Muscle layer of colon (tissue), 2 donors: ENCODE results near the gene LCE2D.

Experiments
- H3K27ac ChIP-seq: one replicate; pipeline ENCODE4 v1.7.0; 2013; ENCODE audit warnings: low read depth, mild to moderate bottlenecking, low read length, moderate library complexity
- H3K27me3 ChIP-seq, 2 donors: one replicate each; pipeline ENCODE4 v1.7.0; 2013; ENCODE audit warnings: low read length in 2 of 2, mild to moderate bottlenecking in 2 of 2; ENCODE audit not compliant: insufficient read depth in 2 of 2, control insufficient read depth in 1 of 2
- H3K36me3 ChIP-seq: one replicate; pipeline ENCODE4 v1.7.0; 2013; ENCODE audit warnings: mild to moderate bottlenecking, low read length; ENCODE audit not compliant: insufficient read depth
- H3K4me1 ChIP-seq: one replicate; pipeline ENCODE4 v1.7.0; 2013; ENCODE audit warnings: mild to moderate bottlenecking, low read length; ENCODE audit not compliant: insufficient read depth
- H3K4me3 ChIP-seq, 2 donors: one replicate each; pipeline ENCODE4 v1.7.0; 2013; ENCODE audit warnings: low read length in 2 of 2, low read depth in 1 of 2, mild to moderate bottlenecking in 1 of 2, moderate library complexity in 1 of 2
- H3K9ac ChIP-seq: one replicate; pipeline ENCODE4 v1.7.0; 2013; ENCODE audit warnings: low read length
- H3K9me3 ChIP-seq: one replicate; pipeline ENCODE4 v1.7.0; 2013; ENCODE audit warnings: mild to moderate bottlenecking, low read length
- donor health status: abdominal sarcoma.
- donor health status: Adenocarcinoma of cecum.

LCE2D gene, protein sequence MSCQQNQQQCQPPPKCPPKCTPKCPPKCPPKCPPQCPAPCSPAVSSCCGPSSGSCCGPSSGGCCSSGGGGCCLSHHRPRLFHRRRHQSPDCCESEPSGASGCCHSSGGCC

DNA sequence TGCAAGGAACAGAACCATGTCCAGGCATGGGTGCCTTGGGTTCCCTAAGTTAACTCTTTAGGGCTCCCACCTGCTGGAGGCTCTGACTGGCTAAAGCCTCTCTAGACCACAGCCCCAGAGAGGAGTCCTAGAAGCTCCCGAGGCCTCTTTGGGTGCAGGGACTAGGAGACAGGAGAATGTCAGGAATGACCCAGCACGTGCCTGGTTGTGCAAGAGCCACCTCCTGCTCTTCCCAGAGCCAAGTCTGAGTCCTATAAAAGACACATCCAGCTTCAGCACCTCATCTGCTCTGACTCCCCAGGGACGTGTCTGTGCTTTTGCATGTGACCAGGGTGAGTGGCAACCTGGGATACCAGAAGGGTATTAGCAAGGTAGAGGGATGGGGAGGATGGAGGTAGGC, at the start of gene LCE2D:
LCE2D (plus strand) TSS at position 283 of the 400 bp plus-strand sequence. CDS start 726 bp downstream, outside the sequence.
- H3K36me3 ChIP-seq: no peaks in the 10 kb centered on the region

DNA sequence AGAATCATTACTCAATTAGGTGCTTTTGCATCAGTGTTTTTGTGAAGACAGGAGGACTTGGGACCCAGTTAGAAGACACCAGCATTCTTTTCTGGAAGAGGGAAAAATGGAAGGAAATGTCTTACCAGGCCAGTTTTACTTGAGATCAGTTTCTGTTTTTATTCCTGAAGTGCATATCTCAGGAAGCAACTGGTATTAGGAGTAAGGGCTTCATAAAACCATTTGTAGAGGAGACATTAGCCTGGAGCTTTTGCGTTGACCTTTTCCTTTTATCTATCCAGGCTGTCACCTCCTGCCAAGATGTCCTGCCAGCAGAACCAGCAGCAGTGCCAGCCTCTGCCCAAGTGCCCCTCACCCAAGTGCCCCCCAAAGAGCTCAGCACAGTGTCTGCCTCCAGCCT, 49.7 kb upstream of the LCE2D start, which contains the start of gene LCE3B:
LCE3B (plus strand) TSS at position 301 of the 400 bp plus-strand sequence; CDS start at position 301, 0 bp downstream.
- H3K27ac ChIP-seq: no peak within 1 kb of the TSS

More for the DNA sequence above, at the start of gene LCE2D:
- H3K9ac ChIP-seq: no peak within 1 kb of the TSS
- no peaks in the 10 kb centered on the region for H3K27me3 ChIP-seq
- no peak within 1 kb of the TSS for H3K27ac ChIP-seq
- H3K4me3 ChIP-seq: no peak within 1 kb of the TSS
- no peaks in the 10 kb centered on the region for H3K4me1 ChIP-seq
- no peaks in the 10 kb centered on the region for H3K9me3 ChIP-seq

DNA sequence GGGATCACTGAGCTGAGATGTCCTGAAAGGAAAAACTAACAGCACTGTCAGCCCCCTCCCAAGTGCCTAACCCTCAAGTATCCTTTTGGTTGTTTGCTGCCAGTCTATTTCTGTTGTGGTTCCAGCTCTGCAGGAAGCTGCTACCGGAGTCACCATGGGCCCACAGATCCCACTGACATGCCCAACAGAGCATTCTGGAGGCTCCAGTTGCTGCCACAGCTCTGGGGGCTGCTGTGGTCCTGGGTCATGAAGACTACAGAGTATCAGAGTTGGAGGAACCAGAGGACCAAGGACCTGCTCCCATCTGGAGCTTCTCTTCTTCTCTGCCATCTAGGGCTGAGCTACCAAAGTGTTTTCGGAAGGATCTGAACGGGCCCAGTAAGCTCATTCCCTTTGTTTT, 41.2 kb upstream of the LCE2D start:
- Histone ChIP-seq H3K4me3 (no peak overlapping the region), H3K27me3 (no peaks in the 10 kb centered on the region), H3K9me3 (no peaks in the 10 kb centered on the region), H3K9ac (no peak overlapping the region), H3K36me3 (no peaks in the 10 kb centered on the region), H3K4me1 (no peaks in the 10 kb centered on the region), H3K27ac (no peak overlapping the region)

More for the DNA sequence above, 49.7 kb upstream of the LCE2D start, which contains the start of gene LCE3B:
- Histone ChIP-seq H3K9ac (no peak within 1 kb of the TSS), H3K9me3 (no peaks in the 10 kb centered on the region), H3K4me3 (no peak within 1 kb of the TSS), H3K27me3 (no peaks in the 10 kb centered on the region), H3K36me3 (no peaks in the 10 kb centered on the region), H3K4me1 (no peaks in the 10 kb centered on the region)

DNA sequence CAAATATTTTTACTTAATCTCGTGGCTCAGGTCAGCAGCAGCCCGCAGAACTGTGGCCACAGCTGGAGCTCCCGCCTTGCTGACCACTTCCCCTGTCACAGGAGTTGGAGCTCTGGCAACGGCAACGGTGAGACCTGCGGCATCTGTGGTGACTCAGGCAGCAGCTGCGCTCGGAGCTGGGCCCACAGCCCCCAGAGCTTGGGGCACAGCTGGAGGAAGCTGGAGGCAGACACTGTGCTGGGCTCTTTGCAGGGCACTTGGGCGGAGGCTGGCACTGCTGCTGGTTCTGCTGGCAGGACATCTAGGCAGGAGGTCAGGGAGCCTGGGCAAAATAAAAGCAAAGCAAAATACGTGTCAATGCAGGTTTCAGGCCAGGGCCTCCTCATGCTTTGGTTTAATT, 40.4 kb upstream of the LCE2D start, which contains the start of gene LCE3A:
LCE3A (minus strand) TSS at position 301 of the 400 bp plus-strand sequence; CDS start at position 301, 0 bp downstream.
- no peaks in the 10 kb centered on the region for H3K27me3 ChIP-seq
- no peak within 1 kb of the TSS for H3K27ac ChIP-seq
- H3K9ac ChIP-seq: no peak within 1 kb of the TSS
- no peaks in the 10 kb centered on the region for H3K4me1 ChIP-seq
- H3K9me3 ChIP-seq: no peaks in the 10 kb centered on the region
- no peak within 1 kb of the TSS for H3K4me3 ChIP-seq
- H3K36me3 ChIP-seq: no peaks in the 10 kb centered on the region

DNA sequence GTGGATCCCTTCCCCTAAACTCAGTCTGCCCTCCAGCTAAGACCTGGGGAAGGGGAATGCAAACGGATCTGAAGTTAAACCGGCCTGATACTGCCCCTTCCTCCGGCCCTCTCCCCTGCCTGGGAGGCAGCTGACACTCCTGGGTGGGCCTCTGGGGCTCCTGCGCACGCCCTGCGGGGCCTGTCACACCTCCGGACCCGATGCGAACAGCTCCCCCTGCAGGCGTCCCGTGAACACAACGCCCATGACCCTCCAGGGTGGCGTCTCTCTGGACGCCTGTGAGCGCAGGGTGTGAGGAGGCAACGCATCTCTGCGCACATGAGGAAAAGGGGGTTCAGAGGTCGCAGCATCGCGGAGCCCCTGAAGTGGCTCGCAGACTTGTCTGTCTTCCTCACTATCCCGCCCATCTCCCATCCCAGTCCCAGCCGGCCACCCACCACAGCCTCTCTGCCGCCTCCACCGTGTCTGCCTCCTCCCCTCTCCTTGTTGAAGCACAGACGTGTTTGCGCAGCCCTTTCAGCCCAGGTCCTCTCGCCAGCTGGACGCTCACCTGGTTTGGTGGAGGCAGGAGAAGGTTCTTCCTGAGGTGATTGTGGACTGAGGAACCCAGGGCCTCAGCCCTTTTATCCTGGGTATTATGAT, 39.9 kb upstream of the LCE2D start:
- Histone ChIP-seq H3K27ac (no peak overlapping the region), H3K4me3 (no peak overlapping the region), H3K36me3 (no peaks in the 10 kb centered on the region), H3K9me3 (no peaks in the 10 kb centered on the region), H3K9ac (no peak overlapping the region), H3K4me1 (no peaks in the 10 kb centered on the region), H3K27me3 (no peaks in the 10 kb centered on the region)

DNA sequence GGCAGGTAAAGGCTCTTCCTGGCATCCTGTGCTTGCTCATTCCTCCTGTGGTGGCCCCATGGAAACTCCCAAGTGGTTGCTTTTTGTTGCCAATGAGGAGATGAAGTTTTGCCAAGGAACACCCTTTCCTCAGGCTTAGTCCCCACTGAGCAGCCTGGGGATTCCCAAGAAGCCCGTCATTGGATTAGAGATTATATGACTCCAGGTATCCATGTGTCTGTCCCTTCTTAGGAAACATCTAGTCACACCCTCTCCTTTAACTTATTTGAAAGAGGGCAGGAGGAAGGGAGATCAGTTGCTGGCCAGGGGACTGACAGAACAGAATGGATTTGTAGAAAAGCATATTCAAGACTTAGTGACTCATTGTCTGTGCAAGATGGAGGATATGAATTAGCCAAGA, 36.4 kb upstream of the LCE2D start:
- no peak overlapping the region for H3K27ac ChIP-seq
- H3K27me3 ChIP-seq: no peaks in the 10 kb centered on the region
- no peak overlapping the region for H3K4me3 ChIP-seq
- no peaks in the 10 kb centered on the region for H3K9me3 ChIP-seq
- H3K4me1 ChIP-seq: no peaks in the 10 kb centered on the region
- no peak overlapping the region for H3K9ac ChIP-seq
- no peaks in the 10 kb centered on the region for H3K36me3 ChIP-seq

DNA sequence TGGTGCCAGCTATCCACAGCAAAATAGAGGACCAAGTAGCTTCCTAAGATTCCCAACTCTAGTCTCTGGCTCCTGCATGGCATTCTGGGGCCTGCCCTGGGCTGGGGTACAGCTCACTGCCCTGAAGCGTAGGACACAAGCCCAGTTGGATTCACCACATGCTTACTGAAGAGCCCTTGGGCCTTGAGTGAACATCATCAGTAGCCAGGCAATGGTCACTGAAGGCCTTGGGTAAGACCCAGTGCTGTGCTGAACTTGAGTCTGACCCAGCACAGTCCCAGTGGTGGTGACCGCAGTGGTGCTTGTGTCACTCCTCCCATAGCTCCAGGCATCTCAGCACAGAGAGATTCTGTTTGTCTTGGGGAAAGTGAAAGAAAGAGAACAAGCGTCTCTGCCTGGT, 32.6 kb upstream of the LCE2D start:
- Histone ChIP-seq H3K36me3 (no peaks in the 10 kb centered on the region), H3K4me3 (no peak overlapping the region), H3K9me3 (no peaks in the 10 kb centered on the region), H3K27me3 (no peaks in the 10 kb centered on the region), H3K9ac (no peak overlapping the region), H3K27ac (no peak overlapping the region), H3K4me1 (no peaks in the 10 kb centered on the region)

DNA sequence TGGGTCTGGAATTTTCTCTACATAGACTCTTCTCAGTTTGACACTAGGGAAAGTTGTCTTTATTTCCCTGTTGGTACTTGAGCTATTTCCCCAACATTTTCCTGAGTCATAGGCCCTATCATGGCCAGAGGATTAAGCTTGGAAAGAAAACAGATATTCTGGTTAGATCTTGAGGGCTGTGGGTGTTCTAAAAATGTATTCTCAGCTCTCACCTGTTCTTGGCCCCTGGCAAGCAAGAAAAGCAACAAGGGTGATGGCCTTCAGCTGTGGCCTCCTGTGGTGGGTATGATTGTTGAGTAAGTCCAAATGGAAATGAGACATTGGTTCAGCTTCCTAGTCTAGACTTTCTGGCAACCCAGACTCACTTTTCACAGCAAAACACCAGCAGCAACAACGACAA, 22.8 kb upstream of the LCE2D start:
- no peak overlapping the region for H3K9ac ChIP-seq
- no peaks in the 10 kb centered on the region for H3K9me3 ChIP-seq
- no peak overlapping the region for H3K4me3 ChIP-seq
- H3K27me3 ChIP-seq: no peaks in the 10 kb centered on the region
- no peaks in the 10 kb centered on the region for H3K4me1 ChIP-seq
- H3K36me3 ChIP-seq: no peaks in the 10 kb centered on the region
- H3K27ac ChIP-seq: no peak overlapping the region

DNA sequence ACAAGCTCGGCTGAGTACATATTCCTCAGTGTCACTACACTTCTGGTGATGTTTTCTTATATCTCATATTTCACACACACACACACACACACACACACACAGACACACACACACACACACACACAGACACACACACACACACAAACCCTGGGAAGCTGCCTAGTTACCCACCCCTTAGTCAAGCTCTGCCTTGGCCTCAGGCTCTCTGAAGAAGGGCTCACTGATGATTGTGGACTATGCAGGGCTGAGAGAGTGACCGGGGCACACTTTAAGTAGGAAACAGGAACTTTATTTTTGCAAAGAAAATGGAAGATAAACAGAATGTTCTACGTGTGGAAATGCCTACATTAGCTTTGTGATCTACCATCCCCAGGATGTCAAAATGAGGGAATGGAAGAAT, 19.2 kb upstream of the LCE2D start:
- H3K27ac ChIP-seq: no peak overlapping the region
- H3K4me3 ChIP-seq: no peak overlapping the region
- no peaks in the 10 kb centered on the region for H3K4me1 ChIP-seq
- H3K36me3 ChIP-seq: no peaks in the 10 kb centered on the region
- no peak overlapping the region for H3K9ac ChIP-seq
- H3K27me3 ChIP-seq: no peaks in the 10 kb centered on the region
- H3K9me3 ChIP-seq: no peaks in the 10 kb centered on the region

DNA sequence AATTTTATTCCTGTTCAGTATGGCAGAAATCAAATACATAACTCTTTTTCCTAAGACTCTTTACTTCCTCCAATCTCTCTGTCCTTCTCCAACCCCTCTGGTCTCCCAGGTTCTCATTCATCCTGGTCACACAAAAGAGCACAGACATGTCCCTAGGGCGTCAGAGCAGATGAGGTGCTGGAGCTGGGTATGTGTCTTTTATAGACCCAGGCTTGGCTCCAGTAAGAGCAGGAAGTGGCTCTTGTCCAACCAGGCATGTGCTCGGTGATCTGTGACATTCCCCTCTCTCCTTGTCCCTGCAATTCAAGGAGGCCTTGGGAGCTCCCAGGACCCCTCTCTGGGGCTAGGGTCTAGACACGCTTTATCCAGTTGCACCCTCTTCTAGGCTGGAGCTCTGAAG, 18.0 kb upstream of the LCE2D start:
- no peak overlapping the region for H3K4me3 ChIP-seq
- H3K36me3 ChIP-seq: no peaks in the 10 kb centered on the region
- H3K9ac ChIP-seq: no peak overlapping the region
- H3K4me1 ChIP-seq: no peaks in the 10 kb centered on the region
- no peaks in the 10 kb centered on the region for H3K27me3 ChIP-seq
- H3K27ac ChIP-seq: no peak overlapping the region
- no peaks in the 10 kb centered on the region for H3K9me3 ChIP-seq

DNA sequence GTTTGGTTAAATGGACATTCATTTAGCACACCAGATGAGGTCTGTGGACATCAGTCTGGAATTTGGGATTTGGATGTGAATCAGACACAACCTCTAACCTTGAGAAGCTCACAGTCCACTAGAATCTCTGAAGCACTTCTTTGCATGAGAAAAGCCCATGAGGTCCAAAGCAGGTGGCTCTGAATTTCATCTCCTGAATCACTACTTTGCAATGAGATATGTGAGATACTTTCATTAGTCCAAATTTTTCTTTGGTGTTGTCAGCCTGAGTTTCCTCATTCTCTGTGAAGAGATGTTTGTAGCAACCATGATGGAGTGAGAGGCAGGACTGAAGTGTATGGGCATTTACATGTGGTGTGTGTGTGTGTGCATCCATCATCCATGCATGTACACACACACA, 16.5 kb upstream of the LCE2D start:
- no peaks in the 10 kb centered on the region for H3K36me3 ChIP-seq
- H3K27me3 ChIP-seq: no peaks in the 10 kb centered on the region
- H3K4me3 ChIP-seq: no peak overlapping the region
- no peak overlapping the region for H3K27ac ChIP-seq
- no peaks in the 10 kb centered on the region for H3K4me1 ChIP-seq
- no peaks in the 10 kb centered on the region for H3K9me3 ChIP-seq
- H3K9ac ChIP-seq: no peak overlapping the region

DNA sequence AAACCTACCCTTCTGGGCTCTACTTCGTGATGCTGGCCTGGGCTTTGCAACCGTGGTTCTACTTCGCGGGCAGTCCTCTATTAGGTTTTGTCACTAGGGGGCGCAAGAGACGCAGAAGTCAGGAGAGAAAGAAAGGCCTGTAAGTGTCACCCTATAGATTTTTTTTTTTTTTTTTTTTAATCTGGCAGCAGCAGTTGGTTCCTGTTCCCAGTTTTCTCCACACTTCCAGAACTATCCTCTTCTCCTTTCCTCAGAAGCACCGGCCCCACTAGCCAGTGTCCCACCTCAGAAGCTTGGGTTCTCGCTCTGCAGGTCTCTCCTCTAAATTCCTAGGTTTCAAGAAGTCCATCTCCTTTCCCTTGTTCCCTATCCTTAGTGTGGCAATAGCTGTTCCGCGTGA, 9.1 kb upstream of the LCE2D start:
- Histone ChIP-seq H3K36me3 (no peaks in the 10 kb centered on the region), H3K27ac (no peak overlapping the region), H3K4me3 (no peak overlapping the region), H3K9ac (no peak overlapping the region), H3K27me3 (no peaks in the 10 kb centered on the region), H3K9me3 (no peaks in the 10 kb centered on the region), H3K4me1 (no peaks in the 10 kb centered on the region)
